HL-60 (cell line): ENCODE results near the gene ARL6IP1.

Source experiments
- GABPA ChIP-seq: IDR thresholded peaks from 2 replicates; pipeline ENCODE4 v1.6.1; 2012; ENCODE audit warnings: low read depth
- POLR2AphosphoS5 ChIP-seq: IDR thresholded peaks from 2 replicates; pipeline ENCODE4 v1.6.1; 2012; ENCODE audit warnings: low read depth
- TF ChIP-seq, protein P1 (sequence below): IDR thresholded peaks from one replicate; pipeline ENCODE4 v1.5.1; 2011; ENCODE audit warnings: low read length, control low read depth, inconsistent platforms; ENCODE audit not compliant: insufficient read depth
- TF ChIP-seq, protein P2 (sequence below): IDR thresholded peaks from 2 replicates; pipeline ENCODE4 v1.6.1; 2012; ENCODE audit warnings: low read depth; ENCODE audit not compliant: insufficient replicate concordance

DNA sequence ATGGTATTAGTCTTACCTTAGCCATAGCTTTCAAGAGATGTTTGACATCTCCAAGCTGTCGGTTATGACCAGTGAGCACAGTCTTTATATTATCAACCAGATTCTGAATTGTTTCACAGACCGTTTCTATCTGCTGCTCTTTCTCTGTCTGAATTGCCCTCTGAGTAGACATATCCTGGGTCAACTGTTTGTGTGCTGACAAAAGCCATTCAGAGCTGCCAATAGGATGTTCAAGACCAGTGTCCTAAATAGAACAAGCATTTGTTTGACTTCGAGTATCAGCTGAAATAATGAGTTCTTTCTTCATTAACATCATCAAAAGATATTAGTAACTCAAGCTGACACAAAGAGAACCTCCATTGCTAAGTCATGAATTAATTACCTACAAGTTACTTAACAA, 14.9 kb upstream of the ARL6IP1 start:
- TF ChIP-seq, protein P1, sequence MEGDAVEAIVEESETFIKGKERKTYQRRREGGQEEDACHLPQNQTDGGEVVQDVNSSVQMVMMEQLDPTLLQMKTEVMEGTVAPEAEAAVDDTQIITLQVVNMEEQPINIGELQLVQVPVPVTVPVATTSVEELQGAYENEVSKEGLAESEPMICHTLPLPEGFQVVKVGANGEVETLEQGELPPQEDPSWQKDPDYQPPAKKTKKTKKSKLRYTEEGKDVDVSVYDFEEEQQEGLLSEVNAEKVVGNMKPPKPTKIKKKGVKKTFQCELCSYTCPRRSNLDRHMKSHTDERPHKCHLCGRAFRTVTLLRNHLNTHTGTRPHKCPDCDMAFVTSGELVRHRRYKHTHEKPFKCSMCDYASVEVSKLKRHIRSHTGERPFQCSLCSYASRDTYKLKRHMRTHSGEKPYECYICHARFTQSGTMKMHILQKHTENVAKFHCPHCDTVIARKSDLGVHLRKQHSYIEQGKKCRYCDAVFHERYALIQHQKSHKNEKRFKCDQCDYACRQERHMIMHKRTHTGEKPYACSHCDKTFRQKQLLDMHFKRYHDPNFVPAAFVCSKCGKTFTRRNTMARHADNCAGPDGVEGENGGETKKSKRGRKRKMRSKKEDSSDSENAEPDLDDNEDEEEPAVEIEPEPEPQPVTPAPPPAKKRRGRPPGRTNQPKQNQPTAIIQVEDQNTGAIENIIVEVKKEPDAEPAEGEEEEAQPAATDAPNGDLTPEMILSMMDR = no peak
- no peak for TF ChIP-seq POLR2AphosphoS5
- TF ChIP-seq, protein P2, sequence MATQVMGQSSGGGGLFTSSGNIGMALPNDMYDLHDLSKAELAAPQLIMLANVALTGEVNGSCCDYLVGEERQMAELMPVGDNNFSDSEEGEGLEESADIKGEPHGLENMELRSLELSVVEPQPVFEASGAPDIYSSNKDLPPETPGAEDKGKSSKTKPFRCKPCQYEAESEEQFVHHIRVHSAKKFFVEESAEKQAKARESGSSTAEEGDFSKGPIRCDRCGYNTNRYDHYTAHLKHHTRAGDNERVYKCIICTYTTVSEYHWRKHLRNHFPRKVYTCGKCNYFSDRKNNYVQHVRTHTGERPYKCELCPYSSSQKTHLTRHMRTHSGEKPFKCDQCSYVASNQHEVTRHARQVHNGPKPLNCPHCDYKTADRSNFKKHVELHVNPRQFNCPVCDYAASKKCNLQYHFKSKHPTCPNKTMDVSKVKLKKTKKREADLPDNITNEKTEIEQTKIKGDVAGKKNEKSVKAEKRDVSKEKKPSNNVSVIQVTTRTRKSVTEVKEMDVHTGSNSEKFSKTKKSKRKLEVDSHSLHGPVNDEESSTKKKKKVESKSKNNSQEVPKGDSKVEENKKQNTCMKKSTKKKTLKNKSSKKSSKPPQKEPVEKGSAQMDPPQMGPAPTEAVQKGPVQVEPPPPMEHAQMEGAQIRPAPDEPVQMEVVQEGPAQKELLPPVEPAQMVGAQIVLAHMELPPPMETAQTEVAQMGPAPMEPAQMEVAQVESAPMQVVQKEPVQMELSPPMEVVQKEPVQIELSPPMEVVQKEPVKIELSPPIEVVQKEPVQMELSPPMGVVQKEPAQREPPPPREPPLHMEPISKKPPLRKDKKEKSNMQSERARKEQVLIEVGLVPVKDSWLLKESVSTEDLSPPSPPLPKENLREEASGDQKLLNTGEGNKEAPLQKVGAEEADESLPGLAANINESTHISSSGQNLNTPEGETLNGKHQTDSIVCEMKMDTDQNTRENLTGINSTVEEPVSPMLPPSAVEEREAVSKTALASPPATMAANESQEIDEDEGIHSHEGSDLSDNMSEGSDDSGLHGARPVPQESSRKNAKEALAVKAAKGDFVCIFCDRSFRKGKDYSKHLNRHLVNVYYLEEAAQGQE = no peak
- no peak for TF ChIP-seq GABPA
